SK-N-MC (cell line): ENCODE data around the gene MST1R.

Source experiments
- DNase-seq: peaks from one replicate; pipeline ENCODE4 v3.0.0-alpha.2; 2011; ENCODE audit warnings: low read depth, low spot score
- H3K27ac ChIP-seq: fragments of 200-600 bp; sonication (generic); 2 replicates; pipeline ENCODE4 v1.5.1; 2016; ENCODE audit warnings: mixed run types
- H3K36me3 ChIP-seq: fragments of 200-600 bp; sonication (generic); 2 replicates; pipeline ENCODE4 v1.6.1; 2017; ENCODE audit warnings: antibody characterized with exemption, low read length, mixed read lengths; ENCODE audit not compliant: insufficient read depth
- H3K4me3 ChIP-seq: fragments of 200-600 bp; sonication (generic); 2 replicates; pipeline ENCODE4 v1.5.1; 2016
- H3K9ac ChIP-seq: fragments of 200-600 bp; sonication (generic); 2 replicates; pipeline ENCODE4 v1.8.0; 2017; ENCODE audit warnings: mixed run types, mixed read lengths; ENCODE audit not compliant: insufficient read length
- H3K9me3 ChIP-seq: fragments of 200-600 bp; sonication (generic); 2 replicates; pipeline ENCODE4 v1.6.1; 2017; ENCODE audit warnings: low read depth, mild to moderate bottlenecking, antibody characterized with exemption, low read length, moderate library complexity, mixed read lengths
- EZH2 ChIP-seq: fragments of 200-600 bp; sonication (generic); IDR thresholded peaks from one replicate; pipeline ENCODE4 v1.6.1; 2017; ENCODE audit warnings: antibody characterized with exemption
- FOXP2 ChIP-seq: optimal IDR thresholded peaks from 2 replicates; pipeline ENCODE3; 2011; ENCODE audit warnings: mild to moderate bottlenecking, moderate library complexity; ENCODE audit not compliant: insufficient read depth; ENCODE audit errors: extremely low read length, control extremely low read depth
- POLR2AphosphoS5 ChIP-seq: IDR thresholded peaks from 2 replicates; pipeline ENCODE4 v1.6.1; 2012; ENCODE audit warnings: mild to moderate bottlenecking, low read depth, low read length, borderline replicate concordance

The MST1R gene

DNA sequence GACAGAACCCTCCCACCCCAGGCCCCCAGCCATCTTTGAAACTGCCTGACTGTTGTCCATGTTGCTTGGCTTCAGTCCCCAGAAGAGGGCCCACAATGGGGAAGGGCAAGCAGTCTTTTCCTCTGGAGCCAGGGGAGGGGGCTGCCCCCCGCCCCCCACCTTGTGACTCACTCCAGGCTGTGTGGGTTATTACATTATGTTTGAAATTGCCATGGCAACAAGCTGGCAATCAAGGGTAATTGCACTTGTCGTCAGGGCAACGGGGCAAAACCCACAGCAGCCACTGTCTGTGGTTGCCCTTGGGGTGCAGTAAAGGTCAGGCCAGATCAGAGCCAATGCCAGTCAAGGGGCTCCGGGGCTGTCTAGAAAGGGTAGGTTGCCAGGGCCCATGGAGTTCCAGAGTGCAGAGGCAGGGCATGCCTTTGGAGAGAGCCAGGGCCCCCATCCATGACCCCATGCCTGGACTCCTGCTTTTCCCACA is 30.8 kb downstream of the MST1R start:
- Histone ChIP-seq H3K4me3 (no peak overlapping the region), H3K27ac (no peak overlapping the region), H3K9me3 (no peaks in the 10 kb centered on the region), H3K36me3 (no peaks in the 10 kb centered on the region), H3K9ac (no peak overlapping the region)
- no peak for DNase-seq
- no peak for TF ChIP-seq EZH2
- no peak for TF ChIP-seq FOXP2
- TF ChIP-seq POLR2AphosphoS5, result no peak

DNA sequence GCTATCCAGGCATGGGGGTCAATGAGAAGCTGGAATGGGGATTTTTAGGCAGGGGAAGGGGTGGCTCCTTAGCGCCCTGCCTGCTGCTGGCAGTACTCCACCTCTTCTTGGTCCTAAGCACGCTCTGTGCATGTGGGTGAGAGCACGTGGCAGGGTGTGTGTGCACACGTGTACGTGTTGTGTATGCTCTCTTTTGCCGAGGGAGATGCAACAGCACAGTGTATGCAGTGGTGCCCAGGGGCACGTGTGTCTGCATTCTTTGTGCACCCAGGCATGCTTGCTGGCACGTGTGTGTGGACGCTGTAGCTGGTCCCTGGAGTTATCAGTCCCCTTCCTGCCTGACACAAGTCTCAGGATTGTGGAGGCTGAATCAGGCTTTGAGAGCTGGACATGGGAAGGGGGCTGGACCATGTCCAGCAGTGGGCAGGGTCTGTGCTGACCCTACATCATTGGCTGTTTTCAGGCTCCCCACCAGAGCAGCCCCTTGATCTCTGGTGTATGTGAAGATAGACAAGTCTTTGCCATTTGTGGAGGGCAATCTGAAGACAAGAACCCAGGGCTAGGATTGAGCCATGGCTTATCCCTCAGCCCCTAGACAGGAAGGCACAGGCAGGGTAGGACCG is 32.0 kb downstream of the MST1R start:
- H3K36me3 ChIP-seq, result no peaks in the 10 kb centered on the region
- no peak overlapping the region for H3K27ac ChIP-seq
- no peak for TF ChIP-seq EZH2
- TF ChIP-seq FOXP2, result no peak
- TF ChIP-seq POLR2AphosphoS5, result no peak
- no peak for DNase-seq
- H3K9me3 ChIP-seq, result no peaks in the 10 kb centered on the region
- H3K9ac ChIP-seq, result no peak overlapping the region
- no peak overlapping the region for H3K4me3 ChIP-seq

DNA sequence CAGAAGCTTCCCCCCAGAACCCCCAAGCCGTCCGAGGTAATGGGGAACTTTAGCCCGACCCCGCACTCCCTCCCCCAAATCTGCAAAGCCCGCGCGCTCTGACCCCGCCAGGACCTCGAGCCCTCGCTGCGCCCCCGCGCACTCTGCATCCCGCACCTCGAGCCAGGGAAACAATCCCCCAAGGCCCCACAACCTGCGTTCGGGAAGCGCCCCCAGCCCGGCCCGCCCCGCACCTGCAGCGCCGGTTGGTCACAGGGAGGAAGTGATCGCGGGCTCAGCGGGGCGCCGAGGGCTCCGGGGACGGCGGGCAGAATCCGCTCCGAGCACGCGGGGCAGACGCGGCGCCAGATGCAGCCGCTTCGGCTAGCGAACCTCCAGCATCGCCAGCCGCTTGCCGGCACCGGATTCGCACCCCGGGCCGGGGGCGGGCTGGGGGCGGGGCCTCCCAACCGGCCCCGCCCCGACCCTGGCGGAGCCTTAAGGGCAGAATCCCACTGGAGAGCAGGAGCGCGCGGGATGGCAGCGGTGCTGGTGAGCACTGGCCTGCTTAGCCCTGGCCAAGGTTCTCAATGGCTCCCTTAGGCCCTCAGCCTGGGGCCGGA is 34.0 kb downstream of the MST1R start, which contains the start of gene CAMKV:
Gene CAMKV, minus strand, starts transcription at position 382 of the 602 bp plus-strand sequence. CDS start 7,518 bp downstream, outside the sequence.
- Histone ChIP-seq H3K27ac (no peak within 1 kb of the TSS), H3K36me3 (no peaks in the 10 kb centered on the region), H3K9ac (no peak within 1 kb of the TSS), H3K4me3 (peak within 1 kb of the TSS; percentile 71), H3K9me3 (no peaks in the 10 kb centered on the region)
- TF ChIP-seq POLR2AphosphoS5, result no peak
- TF ChIP-seq EZH2, result no peak
- TF ChIP-seq FOXP2, result no peak
- DNase-seq, result no peak

DNA sequence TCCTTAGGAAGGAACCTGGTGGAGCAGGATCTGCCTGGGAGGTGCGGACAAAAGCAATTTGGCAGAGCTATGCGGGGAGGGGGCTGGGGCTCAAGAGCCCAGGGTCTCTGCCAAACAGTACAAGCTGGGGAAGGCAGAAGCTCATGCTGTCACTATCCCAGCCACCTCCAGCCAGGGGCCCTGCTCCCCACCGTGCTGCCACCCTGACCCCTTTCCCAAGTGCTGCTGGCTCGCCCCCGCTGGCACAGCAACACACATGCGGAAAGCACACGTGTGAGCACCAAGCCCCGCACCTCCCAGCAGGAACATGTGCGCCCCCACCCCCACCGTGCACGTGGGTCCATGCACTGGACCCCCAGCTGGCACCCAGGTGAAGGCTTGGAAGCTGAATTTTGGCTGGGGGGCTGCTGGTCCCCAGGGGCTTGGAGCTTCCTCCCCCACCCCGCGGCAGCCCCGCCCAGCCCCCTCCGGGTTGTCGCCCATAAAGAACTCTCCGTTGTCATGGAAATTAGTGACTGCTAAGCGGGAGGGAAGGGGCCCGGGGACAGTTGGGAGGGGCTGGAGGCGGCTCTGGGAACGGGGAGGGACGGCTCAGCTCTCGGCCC is 34.7 kb downstream of the MST1R start:
- no peak for DNase-seq
- H3K9me3 ChIP-seq, result no peaks in the 10 kb centered on the region
- H3K4me3 ChIP-seq, result peak overlapping the region; percentile 71
- no peaks in the 10 kb centered on the region for H3K36me3 ChIP-seq
- no peak overlapping the region for H3K27ac ChIP-seq
- no peak overlapping the region for H3K9ac ChIP-seq
- no peak for TF ChIP-seq EZH2

DNA sequence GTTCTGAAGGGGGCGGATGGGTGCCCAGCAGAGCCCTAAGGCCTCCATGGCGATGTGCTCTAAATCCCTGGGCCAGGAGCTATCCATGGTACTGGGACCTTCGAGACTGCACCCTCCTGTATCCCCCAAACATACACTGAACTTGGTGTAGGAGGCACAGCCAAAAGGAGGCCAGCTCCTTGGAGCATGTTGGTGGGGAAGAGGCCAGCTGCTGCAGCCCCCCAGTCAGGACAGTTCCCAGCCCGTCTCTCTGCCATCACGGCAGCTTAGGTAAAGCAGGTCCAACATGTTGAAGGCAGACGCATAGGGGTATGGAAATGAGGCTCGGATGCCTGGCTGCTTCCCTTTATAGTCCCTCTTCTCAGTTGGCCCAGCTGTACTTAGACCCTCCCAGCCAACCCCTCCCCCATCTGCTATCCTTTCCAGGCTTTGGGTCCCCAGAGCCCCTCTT is 35.8 kb downstream of the MST1R start:
- Histone ChIP-seq H3K36me3 (no peaks in the 10 kb centered on the region), H3K4me3 (no peak overlapping the region)
- DNase-seq, result no peak

DNA sequence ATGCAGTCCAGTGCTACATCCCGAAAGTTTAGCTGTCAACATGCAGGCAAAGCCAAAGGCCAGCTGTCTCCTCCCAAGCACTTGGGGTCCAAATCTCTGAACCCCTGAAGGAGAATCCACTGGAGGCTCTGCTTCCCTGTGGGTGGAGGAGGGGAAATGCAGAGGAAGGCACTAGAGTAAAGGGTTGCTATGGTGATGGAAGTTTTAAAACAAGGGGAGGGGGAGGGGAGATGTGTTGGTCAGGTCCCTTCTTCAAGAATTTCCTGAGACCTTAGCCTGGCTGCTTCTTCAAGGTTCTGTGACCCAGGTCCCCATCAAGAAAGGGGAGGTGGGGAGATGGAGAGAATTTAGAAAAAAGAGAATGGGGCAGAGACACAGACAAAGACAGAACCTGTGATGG is 36.3 kb downstream of the MST1R start:
- H3K9me3 ChIP-seq, result no peaks in the 10 kb centered on the region
- H3K27ac ChIP-seq, result no peak overlapping the region
- H3K36me3 ChIP-seq, result no peaks in the 10 kb centered on the region
- no peak for DNase-seq
- H3K4me3 ChIP-seq, result no peak overlapping the region
- no peak overlapping the region for H3K9ac ChIP-seq
- no peak for TF ChIP-seq EZH2

More for the DNA sequence above, 35.8 kb downstream of the MST1R start:
- H3K9me3 ChIP-seq, result no peaks in the 10 kb centered on the region
- H3K9ac ChIP-seq, result no peak overlapping the region
- TF ChIP-seq POLR2AphosphoS5 (no peak), FOXP2 (no peak)
- H3K27ac ChIP-seq, result no peak overlapping the region

DNA sequence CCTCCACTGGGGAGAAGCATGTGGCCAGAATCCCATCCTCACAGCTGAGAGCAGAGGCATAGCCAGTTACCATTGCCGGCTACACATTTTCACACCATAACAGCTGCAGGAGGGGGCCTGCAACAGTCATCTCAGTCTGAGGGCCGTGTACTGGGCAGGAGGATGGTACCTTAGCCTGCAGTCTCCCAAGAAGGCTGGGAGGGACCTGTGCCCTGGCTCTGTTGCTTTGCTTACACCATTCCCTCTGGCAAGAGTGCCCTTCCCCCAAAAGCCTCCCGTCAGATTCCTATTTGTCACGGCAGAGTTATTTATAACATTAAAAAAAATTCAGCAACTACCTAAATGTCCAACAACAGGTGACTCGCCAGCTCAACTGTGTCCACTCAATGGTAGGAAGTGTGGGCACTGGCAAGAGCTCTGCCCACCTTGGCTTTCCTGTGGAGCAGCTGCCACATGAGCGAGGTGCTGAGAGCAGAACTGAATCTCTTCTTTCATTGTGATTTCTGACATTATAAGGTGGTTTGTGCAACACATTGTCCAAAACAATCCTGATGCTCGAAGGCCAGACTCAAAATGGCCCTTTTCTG is 38.4 kb downstream of the MST1R start:
- no peak overlapping the region for H3K9ac ChIP-seq
- H3K27ac ChIP-seq, result no peak overlapping the region
- no peaks in the 10 kb centered on the region for H3K9me3 ChIP-seq
- no peaks in the 10 kb centered on the region for H3K36me3 ChIP-seq
- DNase-seq, result no peak
- H3K4me3 ChIP-seq, result no peak overlapping the region
- no peak for TF ChIP-seq EZH2
- no peak for TF ChIP-seq FOXP2
- no peak for TF ChIP-seq POLR2AphosphoS5

DNA sequence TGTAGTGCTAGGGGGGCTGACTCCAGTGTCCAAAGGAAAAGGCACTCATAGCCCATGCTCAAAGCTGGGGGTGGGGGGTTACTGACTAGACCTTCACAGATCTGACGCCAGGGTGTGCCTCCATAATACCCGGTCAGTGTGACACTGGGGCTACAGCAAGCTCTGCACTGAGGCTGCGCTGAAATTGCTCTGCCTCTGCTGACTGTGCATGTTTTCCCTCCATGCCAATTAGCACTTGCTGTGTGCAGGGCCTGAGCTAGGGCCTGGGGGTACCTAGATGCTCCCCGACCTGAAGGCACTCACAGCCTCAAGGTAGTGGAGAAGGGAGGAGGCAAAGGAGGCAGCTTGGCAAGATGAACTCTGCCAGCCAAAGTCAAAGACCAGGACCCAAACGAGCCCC is 39.2 kb downstream of the MST1R start:
- Histone ChIP-seq H3K9me3 (no peaks in the 10 kb centered on the region), H3K36me3 (no peaks in the 10 kb centered on the region), H3K27ac (no peak overlapping the region), H3K9ac (no peak overlapping the region), H3K4me3 (no peak overlapping the region)
- DNase-seq, result no peak
- TF ChIP-seq EZH2 (no peak), FOXP2 (no peak), POLR2AphosphoS5 (no peak)
